ENCODE measurements around the gene LANCL2. TPM values are rescaled to one million over a fixed set of nuclear protein-coding genes. Genes with fewer than 3 reads are reported as not detected.

The LANCL2 gene
- total RNA-seq, 6 experiments from 2014 or later, result 17.3 to 26.3 (median 21.4) TPM

DNA sequence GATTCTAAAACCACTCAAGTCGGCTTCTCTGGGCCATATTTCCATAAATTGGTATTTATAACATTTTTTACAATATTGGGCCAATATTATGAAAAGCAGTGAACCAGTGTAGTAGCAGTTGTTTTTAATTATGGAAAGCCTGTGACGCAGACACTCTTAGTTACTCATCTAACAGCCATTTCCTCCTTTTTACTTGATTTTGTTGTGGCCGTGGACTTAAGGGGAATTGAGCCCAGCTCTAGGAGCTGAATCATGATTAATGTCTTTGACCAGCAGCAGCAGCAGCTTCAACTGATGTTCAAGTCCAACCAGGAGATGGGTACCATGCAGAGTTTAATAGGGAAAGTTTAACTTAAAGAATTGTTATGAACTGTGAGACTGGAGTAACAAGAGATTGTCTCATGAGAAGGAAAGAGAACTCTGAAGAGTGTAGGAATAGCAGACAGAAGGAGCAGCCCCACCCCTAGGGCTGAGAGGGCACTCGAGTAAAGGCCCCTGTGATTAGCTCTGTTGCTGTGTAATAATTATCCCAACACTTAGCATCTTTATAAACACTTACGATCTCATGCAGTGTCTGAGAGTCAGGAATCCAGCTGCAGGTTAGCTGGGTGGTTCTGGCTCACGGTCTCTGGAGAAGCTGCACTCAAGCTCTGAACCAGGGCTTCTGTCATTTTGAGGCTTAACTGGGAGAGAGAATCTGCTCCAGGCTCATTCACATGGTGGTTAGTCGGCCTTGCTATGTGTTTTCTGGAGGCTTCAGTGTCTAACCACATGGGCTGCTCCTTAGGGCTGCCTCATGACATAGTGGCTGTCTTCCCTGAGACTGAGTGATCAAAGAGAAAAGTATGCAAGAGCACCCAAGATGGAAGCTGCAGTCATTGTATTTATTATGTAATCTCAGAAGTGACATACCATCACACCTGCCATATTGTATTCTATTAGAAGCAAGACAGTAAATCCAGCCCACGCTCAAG, 4.6 kb downstream of the LANCL2 start:
- Mint-ChIP-seq H3K9me3 (no peaks in the 10 kb centered on the region), H3K4me1 (ENCODE audit: low read depth) (peaks cover 15% of the 10 kb centered on the region), H3K36me3 (ENCODE audit: low read depth) (peaks cover 28% of the 10 kb centered on the region), H3K27ac (no peak overlapping the region), H3K27me3 (ENCODE audit: insufficient read depth) (peaks cover 3% of the 10 kb centered on the region; the same call in 1 of the 2 replicates), H3K4me3 (no peak overlapping the region; the same call in 1 of the 2 replicates)
- TF ChIP-seq, protein P1, sequence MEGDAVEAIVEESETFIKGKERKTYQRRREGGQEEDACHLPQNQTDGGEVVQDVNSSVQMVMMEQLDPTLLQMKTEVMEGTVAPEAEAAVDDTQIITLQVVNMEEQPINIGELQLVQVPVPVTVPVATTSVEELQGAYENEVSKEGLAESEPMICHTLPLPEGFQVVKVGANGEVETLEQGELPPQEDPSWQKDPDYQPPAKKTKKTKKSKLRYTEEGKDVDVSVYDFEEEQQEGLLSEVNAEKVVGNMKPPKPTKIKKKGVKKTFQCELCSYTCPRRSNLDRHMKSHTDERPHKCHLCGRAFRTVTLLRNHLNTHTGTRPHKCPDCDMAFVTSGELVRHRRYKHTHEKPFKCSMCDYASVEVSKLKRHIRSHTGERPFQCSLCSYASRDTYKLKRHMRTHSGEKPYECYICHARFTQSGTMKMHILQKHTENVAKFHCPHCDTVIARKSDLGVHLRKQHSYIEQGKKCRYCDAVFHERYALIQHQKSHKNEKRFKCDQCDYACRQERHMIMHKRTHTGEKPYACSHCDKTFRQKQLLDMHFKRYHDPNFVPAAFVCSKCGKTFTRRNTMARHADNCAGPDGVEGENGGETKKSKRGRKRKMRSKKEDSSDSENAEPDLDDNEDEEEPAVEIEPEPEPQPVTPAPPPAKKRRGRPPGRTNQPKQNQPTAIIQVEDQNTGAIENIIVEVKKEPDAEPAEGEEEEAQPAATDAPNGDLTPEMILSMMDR (IDR thresholded peaks at IDR 0.05), result no peak
- DNase-seq, result peak; percentile 94

DNA sequence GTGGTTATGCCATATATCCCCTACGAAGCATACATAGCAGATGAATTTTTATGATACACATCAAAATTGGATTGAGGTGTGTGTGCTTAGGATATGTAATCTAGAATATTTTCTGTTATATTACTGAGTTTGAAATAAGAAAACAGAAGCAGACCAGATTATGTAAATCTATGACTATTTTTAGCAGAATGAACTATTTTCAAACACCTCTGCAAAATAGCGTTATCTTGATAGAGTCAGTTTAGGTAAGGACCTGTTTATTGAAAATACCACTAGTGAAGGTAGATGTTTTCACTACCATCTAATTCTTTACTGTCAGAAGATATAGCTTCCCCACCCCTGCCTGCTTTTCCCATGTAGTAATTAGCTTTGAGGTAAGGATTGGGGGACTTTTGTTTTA, 9.1 kb downstream of the LANCL2 start:
- no peak overlapping the region for H3K4me3 Mint-ChIP-seq
- peaks cover 21% of the 10 kb centered on the region; the same call in 1 of the 2 replicates for H3K4me1 Mint-ChIP-seq (ENCODE audit: low read depth)
- H3K27ac Mint-ChIP-seq, result no peak overlapping the region
- peaks cover 11% of the 10 kb centered on the region for H3K36me3 Mint-ChIP-seq (ENCODE audit: low read depth)
- H3K9me3 Mint-ChIP-seq, result no peaks in the 10 kb centered on the region
- TF ChIP-seq, protein P1 (IDR thresholded peaks at IDR 0.05), result no peak
- DNase-seq, result no peak
- no peaks in the 10 kb centered on the region for H3K27me3 Mint-ChIP-seq (ENCODE audit: insufficient read depth)

DNA sequence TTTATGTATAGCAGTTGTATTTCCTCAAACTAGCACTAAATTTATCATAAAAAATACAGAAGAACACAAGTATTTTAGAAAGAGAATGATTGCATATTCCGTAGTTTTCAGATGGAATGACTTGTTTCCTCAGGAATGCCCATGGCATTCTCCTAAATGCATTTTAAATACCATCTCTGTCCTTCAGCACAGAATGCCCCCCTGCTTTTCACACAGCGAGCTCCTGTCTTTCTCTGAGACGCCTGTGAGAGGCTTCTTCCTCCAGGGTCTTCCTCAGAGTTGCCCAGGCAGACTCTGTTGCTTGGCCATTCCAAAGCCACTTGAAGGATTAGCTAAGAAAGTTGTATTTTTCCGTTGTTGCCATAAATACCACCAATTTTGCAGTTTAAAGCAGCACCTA, 10.1 kb downstream of the LANCL2 start:
- Mint-ChIP-seq H3K27me3 (ENCODE audit: insufficient read depth) (no peaks in the 10 kb centered on the region), H3K9me3 (no peaks in the 10 kb centered on the region), H3K36me3 (ENCODE audit: low read depth) (peaks cover 10% of the 10 kb centered on the region), H3K4me1 (ENCODE audit: low read depth) (peaks cover 21% of the 10 kb centered on the region; the same call in 1 of the 2 replicates), H3K4me3 (no peak overlapping the region), H3K27ac (no peak overlapping the region)
- DNase-seq, result no peak
- TF ChIP-seq, protein P1 (IDR thresholded peaks at IDR 0.05), result no peak

DNA sequence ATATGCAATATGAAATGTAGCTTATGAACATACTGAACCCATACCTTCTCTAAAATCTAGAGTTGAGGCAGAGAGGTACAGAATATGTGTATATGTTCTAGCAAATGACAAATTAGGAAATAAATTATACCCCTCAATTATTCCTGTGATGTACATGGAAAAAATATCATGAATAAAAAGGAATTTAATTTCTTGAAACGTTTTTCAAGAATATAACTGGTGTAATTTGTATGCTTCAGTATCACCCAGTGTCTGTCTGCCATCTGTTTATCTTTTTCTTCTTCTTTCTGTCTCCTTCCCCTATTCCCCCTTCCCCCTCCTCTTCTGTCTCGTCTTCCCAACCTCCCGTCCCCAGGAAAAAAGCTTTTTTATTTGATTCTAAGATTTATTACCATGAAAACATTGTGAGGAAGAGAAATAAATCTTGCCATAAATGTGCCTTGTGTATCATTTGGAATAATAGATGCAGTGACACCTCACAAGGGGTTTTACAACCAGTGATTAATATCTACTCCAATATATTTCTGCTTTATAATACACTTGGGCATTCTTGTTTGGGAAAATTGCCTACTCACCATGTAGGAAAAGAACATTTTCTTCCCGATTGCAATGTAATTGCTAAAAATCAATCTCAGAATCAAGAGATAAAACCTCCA, 12.2 kb downstream of the LANCL2 start:
- Mint-ChIP-seq H3K36me3 (ENCODE audit: low read depth) (peaks cover 14% of the 10 kb centered on the region), H3K4me3 (no peak overlapping the region), H3K9me3 (no peaks in the 10 kb centered on the region), H3K27me3 (ENCODE audit: insufficient read depth) (peaks cover 4% of the 10 kb centered on the region; the same call in 1 of the 2 replicates), H3K27ac (no peak overlapping the region), H3K4me1 (ENCODE audit: low read depth) (peaks cover 29% of the 10 kb centered on the region)
- TF ChIP-seq, protein P1 (IDR thresholded peaks at IDR 0.05), result no peak
- DNase-seq, result no peak

DNA sequence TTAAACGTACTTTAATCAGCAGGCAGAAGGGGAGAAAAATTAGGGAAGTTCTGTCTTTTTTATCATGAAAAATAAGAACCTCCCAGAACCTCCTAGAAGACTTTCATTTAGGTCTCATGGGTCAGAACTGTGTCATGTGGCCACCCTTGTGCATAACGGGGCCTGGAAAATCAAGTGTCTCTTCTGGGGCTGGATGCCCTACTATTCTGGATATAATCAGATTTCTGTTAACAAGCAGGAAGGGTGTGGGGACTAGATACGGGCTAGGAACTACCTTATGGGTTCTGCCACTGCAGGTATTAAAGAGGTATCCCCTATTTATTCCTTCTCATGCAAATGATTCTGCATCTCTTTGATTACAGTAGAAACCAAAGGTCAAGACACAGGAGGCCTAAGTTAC, 14.1 kb downstream of the LANCL2 start:
- peaks cover 34% of the 10 kb centered on the region for H3K4me1 Mint-ChIP-seq (ENCODE audit: low read depth)
- H3K4me3 Mint-ChIP-seq, result no peak overlapping the region
- H3K27me3 Mint-ChIP-seq (ENCODE audit: insufficient read depth), result peaks cover 4% of the 10 kb centered on the region; the same call in 1 of the 2 replicates
- no peak for DNase-seq
- no peak overlapping the region for H3K27ac Mint-ChIP-seq
- TF ChIP-seq, protein P1 (IDR thresholded peaks at IDR 0.05), result no peak
- peaks cover 18% of the 10 kb centered on the region for H3K9me3 Mint-ChIP-seq
- peaks cover 29% of the 10 kb centered on the region for H3K36me3 Mint-ChIP-seq (ENCODE audit: low read depth)

Data from HFFc6 (cell line).